Naive thymus-derived CD4-positive, alpha-beta T cell (primary cell): ENCODE measurements around the gene KIF13A. TPM values are rescaled to one million over a fixed set of nuclear protein-coding genes. Genes with fewer than 3 reads are reported as not detected.

ENCODE experiments used
- ATAC-seq: fragments of 150-1000 bp; cut with Tn5 transposase; 2 replicates; pipeline ENCODE4 v1.10.0; 2021; ENCODE audit warnings: mild to moderate bottlenecking, moderate library complexity
- CTCF ChIA-PET: fragments of 350-600 bp; sonication (Branson Sonifier 250); formaldehyde crosslinking; loops from one replicate; lab custom pipeline; 2021; ENCODE audit warnings: antibody characterized with exemption; lab: Charles Lee
- POLR2A ChIA-PET: fragments of 350-600 bp; sonication (Branson Sonifier 250); formaldehyde crosslinking; loops from one replicate; lab custom pipeline; 2021; ENCODE audit warnings: antibody characterized with exemption, inconsistent platforms; lab: Charles Lee
- DNase-seq, 9 donors: peaks; one replicate each; pipeline versions ENCODE4 v3.0.0 to v3.0.0-alpha.2; 2020 to 2022; ENCODE audit warnings: mixed read lengths in 1 of 9
- H3K27ac ChIP-seq: one replicate; pipeline ENCODE4 v1.7.0; 2013; ENCODE audit warnings: mild to moderate bottlenecking, low read depth, low read length, moderate library complexity
- H3K27me3 ChIP-seq, 2 donors: one replicate each; pipeline ENCODE4 v1.7.0; 2013; ENCODE audit warnings: low read length in 2 of 2, mild to moderate bottlenecking in 2 of 2, moderate library complexity in 2 of 2; ENCODE audit not compliant: control insufficient read depth in 2 of 2, insufficient read depth in 2 of 2
- H3K36me3 ChIP-seq, 3 experiments: 1 replicate in 2 of 3; 2 replicates in 1 of 3; pipeline ENCODE4 v1.7.0; 2013; ENCODE audit warnings: low read length in 3 of 3, mild to moderate bottlenecking in 3 of 3, moderate library complexity in 1 of 3; ENCODE audit not compliant: insufficient read depth in 3 of 3, control insufficient read depth in 2 of 3
- H3K4me1 ChIP-seq, 2 donors: one replicate each; pipeline ENCODE4 v1.7.0; 2013; ENCODE audit warnings: low read length in 2 of 2, mild to moderate bottlenecking in 2 of 2, moderate library complexity in 1 of 2; ENCODE audit not compliant: control insufficient read depth in 2 of 2, insufficient read depth in 2 of 2
- H3K4me3 ChIP-seq: 2 replicates; pipeline ENCODE4 v1.7.0; 2013; ENCODE audit warnings: mild to moderate bottlenecking, low read length
- H3K9me3 ChIP-seq, 3 experiments: 1 replicate in 2 of 3; 2 replicates in 1 of 3; pipeline ENCODE4 v1.7.0; 2013; ENCODE audit warnings: low read length in 3 of 3; ENCODE audit not compliant: control insufficient read depth in 2 of 3
- H3K27ac Mint-ChIP-seq, 9 donors: one replicate each; pipeline ENCODE4 v1.8.0; 2020 to 2022; ENCODE audit warnings: mixed read lengths in 9 of 9, mild to moderate bottlenecking in 8 of 9, moderate library complexity in 5 of 9, inconsistent platforms in 2 of 9
- H3K27me3 Mint-ChIP-seq, 5 donors: one replicate each; pipeline ENCODE4 v1.8.0; 2021 to 2022; ENCODE audit warnings: mixed read lengths in 5 of 5, mild to moderate bottlenecking in 1 of 5
- H3K36me3 Mint-ChIP-seq, 5 donors: one replicate each; pipeline ENCODE4 v1.8.0; 2020 to 2022; ENCODE audit warnings: mixed read lengths in 5 of 5, mild to moderate bottlenecking in 3 of 5, inconsistent platforms in 1 of 5
- H3K4me1 Mint-ChIP-seq, 7 donors: one replicate each; pipeline ENCODE4 v1.8.0; 2020 to 2022; ENCODE audit warnings: mixed read lengths in 7 of 7, mild to moderate bottlenecking in 3 of 7, inconsistent platforms in 1 of 7
- H3K4me3 Mint-ChIP-seq, 10 donors: one replicate each; pipeline ENCODE4 v1.8.0; 2020 to 2022; ENCODE audit warnings: mild to moderate bottlenecking in 10 of 10, mixed read lengths in 10 of 10, moderate library complexity in 6 of 10, inconsistent platforms in 2 of 10
- H3K9me3 Mint-ChIP-seq, 11 donors: one replicate each; pipeline ENCODE4 v1.8.0; 2020 to 2022; ENCODE audit warnings: mixed read lengths in 11 of 11, mild to moderate bottlenecking in 4 of 11, inconsistent platforms in 1 of 11, moderate library complexity in 1 of 11
- intact Hi-C, 2 donors: fragments of 100-400 bp; cut with micrococcal nuclease; formaldehyde crosslinking; loops; one replicate each; pipeline ENCODE4 v1.15.1; 2023
- polyA plus RNA-seq, 2 donors: library from polyadenylated mRNA; unstranded; fragments of 300-500 nt; fragmentation: Illumina TruSeq; gene quantifications; one replicate each; pipeline ENCODE4 v1.2.3, GENCODE V29; 2021
- total RNA-seq, 6 experiments: library from RNA in 5 of 6; stranded (reverse) in 5 of 6; gene quantifications; 1 replicate in 5 of 6; 2 replicates in 1 of 6; pipeline ENCODE4 v1.2.3 and lab custom pipeline; 2021 to 2026

Gene KIF13A
- total and polyA plus RNA-seq, 7 experiments from 2014 or later: 0.05 to 21.0 (median 0.97) TPM; not detected in 2

DNA sequence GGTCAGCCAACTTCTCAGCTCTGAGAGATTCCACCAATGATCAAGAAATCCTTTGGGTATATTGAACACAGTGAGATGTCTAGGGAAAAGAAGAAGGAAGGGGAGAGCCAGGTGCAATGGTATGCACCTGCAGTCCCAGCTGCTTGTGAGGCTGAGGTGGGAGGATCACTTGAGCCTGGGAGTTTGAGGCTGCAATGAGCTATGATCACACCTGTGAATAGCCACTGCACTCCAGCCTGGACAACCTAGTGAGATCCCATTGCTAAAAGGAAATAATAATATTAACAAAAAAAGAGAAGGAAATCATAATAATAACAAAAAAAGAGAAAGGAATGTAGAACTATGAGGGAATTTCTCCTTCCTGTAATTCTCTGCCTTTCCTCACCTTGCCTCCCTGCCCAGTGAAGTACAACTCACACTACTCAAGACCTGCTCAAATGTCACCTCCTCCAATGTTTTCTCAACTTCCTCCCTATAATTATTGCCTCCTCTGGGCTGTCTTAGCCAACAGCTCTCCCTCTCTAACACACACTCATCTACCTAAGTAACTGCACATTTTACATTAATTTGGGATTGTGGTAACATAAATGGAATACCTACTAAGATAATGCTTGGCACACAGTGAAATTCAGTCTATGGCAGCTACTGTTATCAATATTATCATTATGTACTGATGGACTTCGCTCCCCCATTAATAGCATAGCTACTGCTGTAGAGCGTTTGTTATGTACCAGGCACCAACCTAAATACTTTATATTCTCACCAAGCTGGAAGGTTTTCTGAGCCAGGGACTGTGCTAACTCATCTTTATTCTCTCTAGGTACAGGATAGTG is 103.6 kb downstream of the KIF13A start:
- no peak overlapping the region for H3K4me3 Mint-ChIP-seq
- CTCF ChIA-PET: interaction anchor here (0.6 kb wide), 2 partner anchors 22 to 226 kb away, joined by 3 read pairs; no protein-coding TSS in a partner anchor
- peaks cover 0 to 19% (median 11%) of the 10 kb centered on the region in 7 donors for H3K4me1 Mint-ChIP-seq
- Histone ChIP-seq H3K27me3 (no peaks in the 10 kb centered on the region), H3K9me3 (no peaks in the 10 kb centered on the region), H3K27ac (no peak overlapping the region), H3K36me3 (no peaks in the 10 kb centered on the region), H3K4me1 (no peaks in the 10 kb centered on the region), H3K4me3 (no peak overlapping the region)
- no peaks in the 10 kb centered on the region for H3K36me3 Mint-ChIP-seq
- H3K27me3 Mint-ChIP-seq: peaks cover 10 to 29% (median 22%) of the 10 kb centered on the region in 5 donors
- H3K27ac Mint-ChIP-seq: no peak overlapping the region
- H3K9me3 Mint-ChIP-seq: peaks cover 0 to 3% (median 0%) of the 10 kb centered on the region in 11 donors
- intact Hi-C loops: no loop called here
- POLR2A ChIA-PET: no interaction called here
- ATAC-seq: no peak
- DNase-seq: no peak

- H3K9me3 Mint-ChIP-seq: peaks cover 0 to 3% (median 0%) of the 10 kb centered on the region in 11 donors
- DNase-seq (no peak), ATAC-seq (no peak)
- intact Hi-C loops: no loop called here
- H3K27ac Mint-ChIP-seq: no peak overlapping the region
- Histone ChIP-seq H3K4me1 (no peaks in the 10 kb centered on the region), H3K4me3 (no peak overlapping the region), H3K27ac (no peak overlapping the region), H3K27me3 (no peaks in the 10 kb centered on the region), H3K9me3 (no peaks in the 10 kb centered on the region), H3K36me3 (no peaks in the 10 kb centered on the region)
- ChIA-PET POLR2A (interaction anchor here (0.9 kb wide), 1 partner anchor 19 kb away, joined by 3 read pairs; no protein-coding TSS in a partner anchor), CTCF (no interaction called here)
- peaks cover 0 to 19% (median 11%) of the 10 kb centered on the region in 7 donors for H3K4me1 Mint-ChIP-seq
- peaks cover 14 to 36% (median 21%) of the 10 kb centered on the region in 5 donors for H3K27me3 Mint-ChIP-seq
- H3K36me3 Mint-ChIP-seq: no peaks in the 10 kb centered on the region
- no peak overlapping the region for H3K4me3 Mint-ChIP-seq
Observed at GRCh38 chr6:17881085-17881858, 106.2 kb downstream of the KIF13A start.

DNA sequence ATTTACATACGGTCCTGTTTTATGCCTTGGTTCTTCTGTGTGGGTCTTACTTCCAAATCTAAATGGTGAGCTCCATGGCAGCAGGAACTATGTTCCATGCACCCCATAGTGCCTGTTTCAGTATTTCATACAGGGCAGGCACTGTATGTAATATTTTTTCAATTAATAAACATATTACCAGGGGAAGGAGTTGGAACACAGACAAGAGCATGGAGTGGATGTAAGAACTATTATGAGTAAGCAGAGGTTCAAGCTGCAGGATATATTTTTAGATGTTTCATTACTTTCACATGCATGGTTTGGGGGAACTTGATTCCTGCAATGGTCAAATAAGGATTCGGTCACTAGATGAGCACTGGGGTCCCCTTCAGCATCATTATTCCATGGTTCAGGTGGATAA is 108.3 kb downstream of the KIF13A start:
- no peak for ATAC-seq
- Mint-ChIP-seq H3K4me3 (no peak overlapping the region), H3K36me3 (no peaks in the 10 kb centered on the region), H3K4me1 (peaks cover 0 to 4% (median 0%) of the 10 kb centered on the region in 7 donors), H3K27ac (no peak overlapping the region), H3K27me3 (peaks cover 13 to 25% (median 22%) of the 10 kb centered on the region in 5 donors), H3K9me3 (peaks cover 0 to 5% (median 0%) of the 10 kb centered on the region in 11 donors)
- no peaks in the 10 kb centered on the region for H3K9me3 ChIP-seq
- CTCF ChIA-PET: interaction anchor here (0.5 kb wide), 1 partner anchor 1069 kb away, joined by 4 read pairs; no protein-coding TSS in a partner anchor
- POLR2A ChIA-PET: no interaction called here
- no peaks in the 10 kb centered on the region for H3K36me3 ChIP-seq
- H3K27me3 ChIP-seq: no peaks in the 10 kb centered on the region
- intact Hi-C loops: no loop called here
- no peaks in the 10 kb centered on the region for H3K4me1 ChIP-seq
- H3K4me3 ChIP-seq: no peak overlapping the region
- no peak for DNase-seq
- no peak overlapping the region for H3K27ac ChIP-seq

GRCh38 chr6:17878734-17879133 is 108.7 kb downstream of the KIF13A start:
- ChIA-PET POLR2A (no interaction called here), CTCF (interaction anchor here (0.5 kb wide), 1 partner anchor 1069 kb away, joined by 4 read pairs; no protein-coding TSS in a partner anchor)
- no peaks in the 10 kb centered on the region for H3K27me3 ChIP-seq
- Mint-ChIP-seq H3K36me3 (no peaks in the 10 kb centered on the region), H3K4me1 (no peaks in the 10 kb centered on the region), H3K27ac (no peak overlapping the region), H3K4me3 (no peak overlapping the region), H3K27me3 (peaks cover 8 to 25% (median 22%) of the 10 kb centered on the region in 5 donors), H3K9me3 (peaks cover 0 to 2% (median 0%) of the 10 kb centered on the region in 11 donors)
- H3K4me1 ChIP-seq: no peaks in the 10 kb centered on the region
- no peak for DNase-seq
- H3K9me3 ChIP-seq: no peaks in the 10 kb centered on the region
- H3K4me3 ChIP-seq: no peak overlapping the region
- no peak for ATAC-seq
- H3K27ac ChIP-seq: no peak overlapping the region
- intact Hi-C loops: no loop called here
- no peaks in the 10 kb centered on the region for H3K36me3 ChIP-seq

DNA sequence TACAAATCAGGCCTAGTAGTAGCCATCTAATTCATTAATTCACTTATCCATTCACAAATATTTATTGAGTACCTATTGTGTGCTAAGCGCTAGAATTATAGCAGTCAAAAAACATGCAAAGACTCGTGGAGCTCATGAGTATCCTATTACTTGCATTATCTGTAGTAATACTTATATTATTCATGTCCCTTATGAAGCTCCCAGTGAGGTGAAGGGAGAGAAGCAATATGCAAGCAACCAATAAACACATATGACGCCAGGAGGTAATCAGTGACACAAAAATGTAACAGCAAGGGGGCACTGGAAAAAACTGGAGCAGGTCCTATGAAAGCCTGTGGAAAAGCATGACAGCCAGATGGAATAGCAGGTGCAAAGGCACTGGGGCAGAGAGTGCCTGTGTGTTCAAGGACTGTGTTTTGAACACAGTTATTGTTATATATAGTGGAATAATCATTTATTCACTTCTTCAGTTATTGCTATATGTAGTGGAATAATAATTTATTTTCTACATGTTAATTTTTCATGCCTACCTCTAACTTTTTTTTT is 109.5 kb downstream of the KIF13A start:
- Histone ChIP-seq H3K4me3 (no peak overlapping the region), H3K9me3 (no peaks in the 10 kb centered on the region), H3K27ac (no peak overlapping the region), H3K4me1 (no peaks in the 10 kb centered on the region), H3K36me3 (no peaks in the 10 kb centered on the region), H3K27me3 (no peaks in the 10 kb centered on the region)
- peaks cover 0 to 2% (median 0%) of the 10 kb centered on the region in 11 donors for H3K9me3 Mint-ChIP-seq
- DNase-seq (no peak), ATAC-seq (no peak)
- H3K4me3 Mint-ChIP-seq: no peak overlapping the region
- intact Hi-C loops: no loop called here
- no peaks in the 10 kb centered on the region for H3K36me3 Mint-ChIP-seq
- H3K27ac Mint-ChIP-seq: no peak overlapping the region
- ChIA-PET CTCF (no interaction called here), POLR2A (no interaction called here)
- no peaks in the 10 kb centered on the region for H3K4me1 Mint-ChIP-seq
- peaks cover 4 to 22% (median 20%) of the 10 kb centered on the region in 5 donors for H3K27me3 Mint-ChIP-seq

DNA sequence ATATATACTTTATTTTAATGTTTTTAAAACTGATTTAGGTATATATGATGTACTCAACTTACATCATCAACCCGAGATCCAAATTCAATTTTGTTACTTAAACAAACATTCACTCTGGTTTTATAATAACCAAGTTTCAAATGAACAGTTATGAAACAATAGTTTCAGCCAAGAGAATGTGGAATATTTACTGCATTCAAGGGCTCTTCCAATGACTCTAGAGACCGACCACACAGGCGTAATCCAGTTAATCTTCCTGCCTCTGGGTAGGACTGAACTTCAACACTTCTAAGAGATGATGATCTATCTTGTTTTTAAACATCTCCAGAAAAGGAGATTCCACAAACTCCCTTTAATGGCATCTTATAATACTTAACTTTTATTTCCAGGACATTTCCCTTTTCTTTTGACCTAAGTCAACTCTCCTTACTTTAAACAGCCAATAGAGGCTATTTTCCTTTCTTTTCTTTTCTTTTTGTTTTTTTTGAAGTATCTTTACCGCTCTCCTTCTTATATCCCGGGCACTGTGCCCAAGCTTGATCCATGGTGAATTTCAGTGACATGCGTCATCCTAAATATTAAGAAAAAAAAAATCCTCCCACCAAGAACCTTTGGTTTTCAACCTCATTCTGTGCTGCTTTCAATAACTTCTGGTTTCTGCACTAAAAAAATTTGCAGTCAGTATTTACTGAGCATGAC is 110.1 kb downstream of the KIF13A start:
- H3K4me1 ChIP-seq: no peaks in the 10 kb centered on the region
- no peak for DNase-seq
- H3K27ac Mint-ChIP-seq: no peak overlapping the region
- peaks cover 4 to 22% (median 21%) of the 10 kb centered on the region in 5 donors for H3K27me3 Mint-ChIP-seq
- H3K9me3 Mint-ChIP-seq: peaks cover 0 to 2% (median 0%) of the 10 kb centered on the region in 11 donors
- intact Hi-C loops: no loop called here
- no peaks in the 10 kb centered on the region for H3K36me3 Mint-ChIP-seq
- peaks cover 0 to 2% of the 10 kb centered on the region in 2 donors for H3K27me3 ChIP-seq
- H3K4me3 Mint-ChIP-seq: no peak overlapping the region
- no peaks in the 10 kb centered on the region for H3K9me3 ChIP-seq
- no peak overlapping the region for H3K4me3 ChIP-seq
- ATAC-seq: no peak
- CTCF ChIA-PET: no interaction called here
- H3K4me1 Mint-ChIP-seq: no peaks in the 10 kb centered on the region
- no peak overlapping the region for H3K27ac ChIP-seq
- no peaks in the 10 kb centered on the region for H3K36me3 ChIP-seq
- POLR2A ChIA-PET: no interaction called here
